SH-SY5Y (cell line): ENCODE measurements around the gene SH2D4B.

Source experiments
- GATA2 ChIP-seq: IDR thresholded peaks from 2 replicates; pipeline ENCODE4 v1.6.1; 2011; ENCODE audit warnings: mild to moderate bottlenecking, low read depth, low read length
- GATA3 ChIP-seq: IDR thresholded peaks from 2 replicates; pipeline ENCODE4 v1.6.1; 2011; ENCODE audit warnings: low read depth, mild to moderate bottlenecking, low read length, moderate library complexity

DNA sequence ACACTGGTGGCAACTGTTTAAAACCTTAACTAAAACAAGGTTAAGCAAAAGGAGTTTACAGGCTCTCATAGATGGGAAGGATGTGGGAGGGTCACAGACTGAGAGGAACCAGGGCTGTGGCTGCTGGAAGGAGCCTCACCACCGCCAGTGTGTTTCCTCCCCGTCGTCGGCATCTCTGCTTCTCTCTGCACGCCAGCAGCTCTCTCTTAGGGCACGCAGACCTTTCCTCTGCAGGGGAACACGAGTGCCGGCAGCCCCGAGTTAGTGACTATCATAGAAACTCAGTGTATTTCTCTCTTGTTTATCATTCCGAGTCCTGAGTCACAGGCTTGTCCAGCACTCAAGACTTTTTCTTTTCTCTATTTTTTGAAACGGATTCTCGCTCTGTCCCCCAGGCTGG is 8.1 kb upstream of the SH2D4B start:
- TF ChIP-seq GATA3 = no peak
- no peak for TF ChIP-seq GATA2
